Neural progenitor cell (in vitro differentiated cells): ENCODE data around the gene TEF. TPM values are rescaled to one million over a fixed set of nuclear protein-coding genes. Genes with fewer than 3 reads are reported as not detected.

Experiments used
- DNase-seq: peaks from one replicate; pipeline ENCODE4 v3.0.0-alpha.2; 2016; ENCODE audit warnings: low spot score
- H2AFZ ChIP-seq: fragments of 200-600 bp; sonication (generic); replicated peaks from 2 replicates; pipeline ENCODE4 v1.6.1; 2016; ENCODE audit warnings: antibody characterized with exemption
- H3F3A ChIP-seq: fragments of 200-600 bp; sonication (generic); 2 replicates; pipeline ENCODE4 v1.6.1; 2016; ENCODE audit warnings: antibody characterized with exemption, low read depth
- H3K27ac ChIP-seq: fragments of 200-600 bp; sonication (generic); 2 replicates; pipeline ENCODE4 v1.5.1; 2016; ENCODE audit warnings: mild to moderate bottlenecking
- H3K27me3 ChIP-seq: fragments of 200-600 bp; sonication (generic); 2 replicates; pipeline ENCODE4 v1.6.1; 2016; ENCODE audit warnings: mild to moderate bottlenecking, moderate library complexity
- H3K36me3 ChIP-seq: fragments of 200-600 bp; sonication (generic); 2 replicates; pipeline ENCODE4 v1.5.1; 2016
- H3K4me1 ChIP-seq: fragments of 200-600 bp; sonication (generic); 2 replicates; pipeline ENCODE4 v1.6.1; 2016; ENCODE audit warnings: mixed run types
- H3K4me2 ChIP-seq: fragments of 200-600 bp; sonication (generic); 2 replicates; pipeline ENCODE4 v1.6.1; 2016
- H3K4me3 ChIP-seq: fragments of 200-600 bp; sonication (generic); 2 replicates; pipeline ENCODE4 v1.5.1; 2016
- H3K79me2 ChIP-seq: fragments of 200-600 bp; sonication (generic); 2 replicates; pipeline ENCODE4 v1.6.1; 2016; ENCODE audit warnings: low read depth
- H3K9ac ChIP-seq: fragments of 200-600 bp; sonication (generic); 2 replicates; pipeline ENCODE4 v1.6.1; 2016
- H3K9me3 ChIP-seq: fragments of 200-600 bp; sonication (generic); 2 replicates; pipeline ENCODE4 v1.5.1; 2016; ENCODE audit warnings: low read depth
- H4K20me1 ChIP-seq: fragments of 200-600 bp; sonication (generic); 2 replicates; pipeline ENCODE4 v1.6.1; 2016; ENCODE audit warnings: low read depth
- H3K27ac Mint-ChIP-seq: 3 replicates; pipeline ENCODE4 v1.8.0; 2021; ENCODE audit warnings: mixed read lengths
- H3K27me3 Mint-ChIP-seq: 2 replicates; pipeline ENCODE4 v1.8.0; 2022; ENCODE audit warnings: low read depth, mild to moderate bottlenecking, inconsistent platforms, moderate library complexity, mixed read lengths; ENCODE audit not compliant: insufficient read depth
- H3K36me3 Mint-ChIP-seq: 3 replicates; pipeline ENCODE4 v1.8.0; 2021; ENCODE audit warnings: mixed read lengths
- H3K4me1 Mint-ChIP-seq: 3 replicates; pipeline ENCODE4 v1.8.0; 2021; ENCODE audit warnings: mixed read lengths
- H3K4me3 Mint-ChIP-seq: 3 replicates; pipeline ENCODE4 v1.8.0; 2021; ENCODE audit warnings: mild to moderate bottlenecking, moderate library complexity, mixed read lengths
- H3K9me3 Mint-ChIP-seq: 3 replicates; pipeline ENCODE4 v1.8.0; 2020; ENCODE audit warnings: mixed read lengths
- EZH2 ChIP-seq: fragments of 200-600 bp; sonication (generic); IDR thresholded peaks from 2 replicates; pipeline ENCODE4 v1.6.1; 2017; ENCODE audit warnings: antibody characterized with exemption, mild to moderate bottlenecking, moderate library complexity
- EZH2phosphoT487 ChIP-seq: fragments of 200-600 bp; sonication (generic); IDR thresholded peaks from 2 replicates; pipeline ENCODE4 v1.6.1; 2017; ENCODE audit warnings: antibody characterized with exemption
- total RNA-seq: library from RNA; depleted of rRNA; stranded (reverse); fragments of >200 nt; gene quantifications from 2 replicates; pipeline ENCODE4 v1.2.3, GENCODE V29; 2015; ENCODE audit warnings: low replicate concordance
- TF ChIP-seq, protein P1 (sequence below): fragments of 200-600 bp; sonication (generic); IDR thresholded peaks from 2 replicates; pipeline ENCODE4 v1.5.1; 2017; ENCODE audit warnings: antibody characterized with exemption, mild to moderate bottlenecking

TEF gene
- total RNA-seq, 1 donor from 2014 or later = 11.0 TPM

DNA sequence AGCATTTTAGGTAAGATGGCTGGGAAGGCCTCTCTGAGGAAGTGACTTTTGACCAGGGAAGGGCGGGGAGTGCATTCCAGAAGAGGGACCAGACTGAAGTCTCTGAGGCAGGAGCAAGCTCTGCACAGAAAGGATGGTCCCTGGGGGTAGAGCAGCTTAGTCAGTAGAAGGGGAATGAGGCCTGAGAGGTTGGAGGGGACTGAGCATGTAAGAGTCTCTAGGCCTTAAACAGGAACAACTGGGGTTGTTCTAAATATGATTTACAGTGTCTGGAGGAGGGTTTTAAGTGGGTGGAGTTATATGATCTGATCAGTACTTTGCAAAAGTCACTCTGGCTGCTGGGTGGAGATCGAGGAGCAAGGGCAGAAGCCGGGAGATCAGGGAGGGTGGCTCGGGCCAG lies 31.7 kb upstream of the TEF start:
- Histone ChIP-seq H3K27me3 (no peaks in the 10 kb centered on the region), H3K4me1 (no peaks in the 10 kb centered on the region), H2AFZ (no peak overlapping the region), H3K27ac (no peak overlapping the region), H3K36me3 (no peaks in the 10 kb centered on the region), H3K79me2 (no peaks in the 10 kb centered on the region), H3F3A (no peaks in the 10 kb centered on the region), H3K4me2 (no peak overlapping the region), H3K9ac (no peak overlapping the region), H3K4me3 (no peak overlapping the region), H4K20me1 (no peaks in the 10 kb centered on the region), H3K9me3 (no peaks in the 10 kb centered on the region)
- H3K27me3 Mint-ChIP-seq = peaks cover 5% of the 10 kb centered on the region
- DNase-seq = no peak
- no peaks in the 10 kb centered on the region for H3K9me3 Mint-ChIP-seq
- no peak overlapping the region for H3K27ac Mint-ChIP-seq
- no peaks in the 10 kb centered on the region for H3K4me1 Mint-ChIP-seq
- peaks cover 20% of the 10 kb centered on the region for H3K36me3 Mint-ChIP-seq
- no peak overlapping the region for H3K4me3 Mint-ChIP-seq
- TF ChIP-seq, protein P1, sequence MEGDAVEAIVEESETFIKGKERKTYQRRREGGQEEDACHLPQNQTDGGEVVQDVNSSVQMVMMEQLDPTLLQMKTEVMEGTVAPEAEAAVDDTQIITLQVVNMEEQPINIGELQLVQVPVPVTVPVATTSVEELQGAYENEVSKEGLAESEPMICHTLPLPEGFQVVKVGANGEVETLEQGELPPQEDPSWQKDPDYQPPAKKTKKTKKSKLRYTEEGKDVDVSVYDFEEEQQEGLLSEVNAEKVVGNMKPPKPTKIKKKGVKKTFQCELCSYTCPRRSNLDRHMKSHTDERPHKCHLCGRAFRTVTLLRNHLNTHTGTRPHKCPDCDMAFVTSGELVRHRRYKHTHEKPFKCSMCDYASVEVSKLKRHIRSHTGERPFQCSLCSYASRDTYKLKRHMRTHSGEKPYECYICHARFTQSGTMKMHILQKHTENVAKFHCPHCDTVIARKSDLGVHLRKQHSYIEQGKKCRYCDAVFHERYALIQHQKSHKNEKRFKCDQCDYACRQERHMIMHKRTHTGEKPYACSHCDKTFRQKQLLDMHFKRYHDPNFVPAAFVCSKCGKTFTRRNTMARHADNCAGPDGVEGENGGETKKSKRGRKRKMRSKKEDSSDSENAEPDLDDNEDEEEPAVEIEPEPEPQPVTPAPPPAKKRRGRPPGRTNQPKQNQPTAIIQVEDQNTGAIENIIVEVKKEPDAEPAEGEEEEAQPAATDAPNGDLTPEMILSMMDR = no peak
- TF ChIP-seq EZH2phosphoT487 = no peak
- TF ChIP-seq EZH2 = no peak

DNA sequence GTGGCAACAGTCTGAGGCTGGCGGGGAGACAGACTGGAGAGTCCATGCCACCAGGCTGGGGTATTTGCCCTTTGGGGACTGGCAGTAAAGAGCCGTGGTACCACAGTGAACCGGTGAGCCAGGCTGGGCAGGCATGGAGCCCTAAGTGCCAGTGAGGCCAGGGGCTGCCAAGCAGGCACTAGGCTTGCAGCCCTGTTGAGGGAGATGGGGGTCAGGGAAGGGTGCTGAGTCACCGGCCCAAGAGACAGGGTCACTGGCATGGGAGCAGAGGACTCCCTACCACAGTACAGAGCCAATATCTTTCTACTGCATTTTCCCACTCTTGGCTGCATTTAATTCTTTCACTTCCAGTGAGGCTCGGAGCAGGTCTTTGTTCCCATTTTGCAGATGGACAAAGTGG lies 30.7 kb upstream of the TEF start:
- Mint-ChIP-seq H3K36me3 (peaks cover 20% of the 10 kb centered on the region), H3K27ac (no peak overlapping the region), H3K4me3 (no peak overlapping the region), H3K27me3 (peaks cover 5% of the 10 kb centered on the region), H3K9me3 (no peaks in the 10 kb centered on the region), H3K4me1 (no peaks in the 10 kb centered on the region)
- no peaks in the 10 kb centered on the region for H3K4me1 ChIP-seq
- H3K36me3 ChIP-seq = no peaks in the 10 kb centered on the region
- TF ChIP-seq EZH2phosphoT487 (no peak), EZH2 (no peak)
- TF ChIP-seq, protein P1 = no peak
- H3K4me3 ChIP-seq = no peak overlapping the region
- no peaks in the 10 kb centered on the region for H3F3A ChIP-seq
- no peaks in the 10 kb centered on the region for H3K27me3 ChIP-seq
- H3K9ac ChIP-seq = no peak overlapping the region
- no peak for DNase-seq
- no peaks in the 10 kb centered on the region for H4K20me1 ChIP-seq
- no peak overlapping the region for H3K27ac ChIP-seq
- H3K4me2 ChIP-seq = no peak overlapping the region
- H2AFZ ChIP-seq = no peak overlapping the region
- no peaks in the 10 kb centered on the region for H3K79me2 ChIP-seq
- no peaks in the 10 kb centered on the region for H3K9me3 ChIP-seq

DNA sequence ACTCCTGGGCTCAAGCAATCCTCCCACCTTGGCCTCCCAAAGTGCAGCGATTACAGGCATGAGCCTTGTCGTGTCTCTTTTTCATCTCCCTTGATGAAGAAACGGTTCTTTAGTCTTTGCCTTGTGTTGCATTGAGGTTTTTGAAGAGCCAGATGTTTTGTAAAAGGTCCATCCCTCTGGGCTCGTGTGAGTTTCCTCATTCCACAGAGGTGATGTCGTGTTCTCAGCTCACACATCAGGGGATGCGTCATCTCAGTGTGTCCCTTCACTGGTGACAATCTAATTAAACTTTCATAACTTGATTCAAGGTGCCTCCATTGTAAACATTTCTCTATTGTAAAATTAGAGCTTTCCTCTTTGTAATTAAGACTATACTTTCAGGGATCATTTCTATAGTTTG lies 29.7 kb upstream of the TEF start:
- H3K36me3 Mint-ChIP-seq = peaks cover 20% of the 10 kb centered on the region
- H3K4me3 Mint-ChIP-seq = no peak overlapping the region
- Histone ChIP-seq H3K9me3 (no peaks in the 10 kb centered on the region), H3K9ac (no peak overlapping the region), H4K20me1 (no peaks in the 10 kb centered on the region), H3K27me3 (no peaks in the 10 kb centered on the region), H3K4me3 (no peak overlapping the region), H2AFZ (no peak overlapping the region), H3K27ac (no peak overlapping the region), H3K79me2 (no peaks in the 10 kb centered on the region), H3K4me2 (no peak overlapping the region), H3F3A (no peaks in the 10 kb centered on the region), H3K4me1 (no peaks in the 10 kb centered on the region), H3K36me3 (no peaks in the 10 kb centered on the region)
- no peaks in the 10 kb centered on the region for H3K9me3 Mint-ChIP-seq
- TF ChIP-seq, protein P1 = no peak
- TF ChIP-seq EZH2phosphoT487 (no peak), EZH2 (no peak)
- H3K27me3 Mint-ChIP-seq = peaks cover 5% of the 10 kb centered on the region
- no peaks in the 10 kb centered on the region for H3K4me1 Mint-ChIP-seq
- H3K27ac Mint-ChIP-seq = no peak overlapping the region
- no peak for DNase-seq
